Measurements from ENCODE around the gene DUSP1. TPM values are rescaled to one million over a fixed set of nuclear protein-coding genes. Genes with fewer than 3 reads are reported as not detected.

Gene DUSP1
- total RNA-seq, 1 experiment from 2014 or later = 36.6 TPM

GRCh38 chr5:172730981-172731679 is 39.9 kb downstream of the DUSP1 start:
- peak; percentile 30 for DNase-seq (ENCODE audit: low spot score)
- in situ Hi-C loops (cut with HindIII; ENCODE audit: low sequenced_read_pairs) = no loop called here

DNA sequence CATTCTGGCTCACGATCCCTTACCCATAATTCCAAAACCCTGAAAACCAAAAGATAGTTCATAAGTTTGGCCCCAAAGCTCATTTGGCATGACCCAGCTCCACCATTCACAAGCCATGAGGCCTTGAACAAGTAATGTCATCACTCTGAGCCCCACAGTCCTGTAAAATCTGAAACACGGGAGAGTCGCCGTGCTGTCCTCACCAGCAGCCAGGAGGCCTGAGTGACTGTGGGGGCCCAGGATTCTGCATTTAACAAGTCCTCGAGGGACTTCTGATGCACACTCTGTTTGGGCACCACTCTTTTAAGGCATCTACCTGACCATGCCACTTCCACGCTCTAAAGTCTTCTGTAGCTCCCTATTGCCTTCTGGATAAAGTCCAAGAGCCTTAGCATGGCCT is 40.8 kb downstream of the DUSP1 start:
- DNase-seq (ENCODE audit: low spot score) = no peak
- in situ Hi-C loops (cut with HindIII; ENCODE audit: low sequenced_read_pairs) = no loop called here

DNA sequence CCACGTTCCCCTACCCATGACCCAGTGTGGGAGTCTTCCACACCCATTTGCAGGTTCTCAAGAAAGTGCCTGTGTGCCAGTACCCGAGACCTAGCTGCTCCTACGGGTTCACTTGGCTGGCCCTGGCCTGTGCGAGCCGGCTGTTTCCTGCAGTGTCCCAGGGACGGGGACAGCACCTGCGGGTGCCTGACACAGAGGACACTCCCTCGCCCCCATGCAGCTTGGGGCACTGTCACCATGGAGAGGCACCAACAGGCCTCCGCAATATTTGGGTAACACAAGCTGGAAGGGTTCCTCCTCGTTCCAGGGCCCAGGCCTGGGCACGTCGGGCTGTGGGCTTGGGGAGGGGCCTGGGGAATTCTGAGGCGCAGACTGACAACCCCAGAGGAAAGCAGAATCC is 41.4 kb downstream of the DUSP1 start:
- in situ Hi-C loops (cut with HindIII; ENCODE audit: low sequenced_read_pairs) = no loop called here
- DNase-seq (ENCODE audit: low spot score) = no peak

GRCh38 chr5:172728481-172729241 is 42.3 kb downstream of the DUSP1 start:
- in situ Hi-C loops (cut with HindIII; ENCODE audit: low sequenced_read_pairs) = no loop called here
- no peak for DNase-seq (ENCODE audit: low spot score)

DNA sequence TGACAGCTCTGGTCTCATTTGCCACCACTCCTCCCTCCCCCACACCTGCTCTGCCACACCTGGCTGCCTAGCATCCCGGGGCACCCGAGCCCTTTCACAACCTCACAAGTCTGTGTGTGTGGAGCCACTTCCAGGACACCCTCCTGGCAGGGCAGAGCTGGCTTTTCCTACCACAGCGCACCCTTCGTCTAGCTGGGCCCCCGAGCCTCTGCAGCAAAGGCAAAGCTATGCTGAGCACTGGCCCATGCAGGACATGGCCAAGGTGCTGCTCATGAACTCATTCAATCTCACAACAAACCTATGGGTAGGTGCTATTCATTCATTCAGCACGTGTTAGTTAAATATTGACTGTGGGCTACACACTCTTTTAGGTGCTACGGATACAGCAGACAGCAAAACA is 43.4 kb downstream of the DUSP1 start:
- in situ Hi-C loops (cut with HindIII; ENCODE audit: low sequenced_read_pairs) = no loop called here
- no peak for DNase-seq (ENCODE audit: low spot score)

- DNase-seq (ENCODE audit: low spot score) = no peak
- in situ Hi-C loops (cut with HindIII; ENCODE audit: low sequenced_read_pairs) = no loop called here
Observed at GRCh38 chr5:172726966-172727365, 44.0 kb downstream of the DUSP1 start.

GRCh38 chr5:172725785-172726184 is 45.2 kb downstream of the DUSP1 start:
- in situ Hi-C loops (cut with HindIII; ENCODE audit: low sequenced_read_pairs) = no loop called here
- DNase-seq (ENCODE audit: low spot score) = no peak

DNA sequence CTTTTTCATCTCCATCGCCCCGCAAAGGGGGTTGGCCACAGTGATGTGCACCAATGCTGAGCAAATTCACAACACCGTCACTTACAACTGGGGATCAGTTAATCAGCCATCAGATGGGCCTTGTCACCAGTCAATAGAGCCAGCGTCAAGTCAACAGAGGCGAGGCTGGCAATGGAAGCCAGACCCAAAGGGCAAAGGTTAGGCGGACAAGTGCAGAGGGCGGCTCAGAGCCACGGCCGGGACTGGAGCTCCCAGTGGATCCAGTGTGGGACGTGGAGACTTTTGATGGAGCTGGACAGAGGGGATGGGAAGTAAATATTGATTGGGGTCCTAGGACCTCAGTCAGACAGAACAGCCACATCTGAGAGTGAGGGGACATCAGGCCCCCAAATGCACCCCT is 45.7 kb downstream of the DUSP1 start:
- DNase-seq (ENCODE audit: low spot score) = no peak

GRCh38 chr5:172724242-172725183 is 46.5 kb downstream of the DUSP1 start:
- DNase-seq (ENCODE audit: low spot score) = no peak
- in situ Hi-C loops (cut with HindIII; ENCODE audit: low sequenced_read_pairs) = no loop called here

More for the DNA sequence above, 45.7 kb downstream of the DUSP1 start:
- in situ Hi-C loops (cut with HindIII; ENCODE audit: low sequenced_read_pairs) = no loop called here

GRCh38 chr5:172723508-172723907 is 47.5 kb downstream of the DUSP1 start:
- DNase-seq (ENCODE audit: low spot score) = no peak
- in situ Hi-C loops (cut with HindIII; ENCODE audit: low sequenced_read_pairs) = no loop called here

DNA sequence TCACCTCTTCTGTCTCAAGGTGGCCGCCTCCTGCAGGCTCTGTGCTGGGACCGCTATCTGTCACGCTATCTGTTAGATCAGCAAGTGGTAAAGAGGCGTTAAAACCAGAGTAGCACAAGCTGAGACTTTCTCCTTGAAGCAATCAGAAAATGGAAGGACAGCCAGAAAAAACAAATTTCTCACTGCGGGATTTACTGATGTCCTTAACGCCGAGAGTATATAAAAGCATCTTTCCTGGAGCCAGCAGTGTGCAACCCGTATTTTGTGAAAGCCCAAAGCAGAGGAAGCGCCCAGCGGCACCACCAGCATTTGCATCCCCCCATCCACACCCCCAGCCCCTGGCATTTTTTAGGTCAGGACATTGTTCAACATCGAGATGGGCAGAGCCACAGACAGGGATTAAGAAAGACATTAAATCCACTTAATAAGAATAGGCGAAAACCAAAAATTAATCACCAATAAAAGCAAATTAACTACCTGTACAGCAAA is 48.6 kb downstream of the DUSP1 start:
- in situ Hi-C loops (cut with HindIII; ENCODE audit: low sequenced_read_pairs) = no loop called here
- DNase-seq (ENCODE audit: low spot score) = no peak

DNA sequence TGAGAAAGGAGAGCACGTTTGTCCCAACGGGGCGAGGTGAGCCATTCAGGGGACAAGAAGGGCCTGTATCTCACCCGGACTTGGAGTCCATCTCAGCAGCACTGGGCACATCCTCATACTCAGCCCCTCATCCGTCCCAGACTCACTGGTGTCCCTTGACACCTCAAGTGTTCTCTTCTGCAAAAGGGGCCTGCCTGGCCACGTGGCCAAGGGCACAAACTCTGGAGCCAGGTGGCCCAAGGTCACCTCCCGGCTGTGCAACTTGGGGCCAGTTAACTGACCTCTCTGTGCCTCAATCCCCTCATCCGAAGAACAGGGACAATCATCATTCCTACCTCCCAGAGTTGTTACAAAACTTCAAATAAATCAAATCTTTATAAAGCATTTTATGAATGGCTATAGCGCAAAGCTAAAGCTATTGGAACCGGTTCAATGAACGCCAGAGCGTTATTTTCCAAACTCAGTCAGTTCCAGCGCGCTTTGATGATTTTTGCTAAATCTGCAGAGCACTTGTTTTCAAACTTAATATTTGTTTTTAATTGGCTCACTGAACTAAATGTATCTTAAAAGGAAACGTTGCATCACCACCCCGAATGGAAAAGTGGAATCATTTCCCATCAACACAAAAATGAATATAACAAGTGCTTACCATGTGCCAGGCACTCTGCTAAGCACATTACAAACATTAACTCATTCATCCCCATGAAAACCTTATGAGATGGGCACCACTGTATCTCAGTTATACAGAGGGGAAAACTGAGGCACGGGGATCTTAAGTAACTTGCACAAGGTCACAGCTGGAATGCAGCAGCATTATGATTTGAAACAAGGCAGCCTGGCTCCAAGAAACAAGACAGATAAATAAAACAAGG is 49.3 kb downstream of the DUSP1 start:
- no peak for DNase-seq (ENCODE audit: low spot score)
- in situ Hi-C loops (cut with HindIII; ENCODE audit: low sequenced_read_pairs) = no loop called here

DNA sequence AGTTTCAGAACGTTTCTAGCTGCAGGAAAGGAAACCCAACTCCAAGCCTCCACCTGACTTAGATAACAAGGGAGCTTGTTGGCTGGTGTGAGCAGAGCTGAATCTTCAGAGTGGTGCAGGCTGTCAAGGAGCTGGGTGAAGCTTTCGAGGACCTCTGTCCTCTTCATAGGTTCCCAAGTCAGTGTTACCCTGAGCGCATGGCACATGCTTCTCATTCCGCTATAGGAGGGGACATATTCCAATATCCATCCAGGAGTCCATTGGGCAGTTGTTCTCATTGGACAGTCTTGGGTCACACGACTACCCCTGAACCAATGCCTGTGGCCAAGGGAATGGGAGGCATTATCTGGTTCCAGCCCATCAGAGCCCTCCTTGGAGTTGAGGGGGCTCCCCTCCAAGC is 50.3 kb downstream of the DUSP1 start:
- no peak for DNase-seq (ENCODE audit: low spot score)
- in situ Hi-C loops (cut with HindIII; ENCODE audit: low sequenced_read_pairs) = no loop called here

DNA sequence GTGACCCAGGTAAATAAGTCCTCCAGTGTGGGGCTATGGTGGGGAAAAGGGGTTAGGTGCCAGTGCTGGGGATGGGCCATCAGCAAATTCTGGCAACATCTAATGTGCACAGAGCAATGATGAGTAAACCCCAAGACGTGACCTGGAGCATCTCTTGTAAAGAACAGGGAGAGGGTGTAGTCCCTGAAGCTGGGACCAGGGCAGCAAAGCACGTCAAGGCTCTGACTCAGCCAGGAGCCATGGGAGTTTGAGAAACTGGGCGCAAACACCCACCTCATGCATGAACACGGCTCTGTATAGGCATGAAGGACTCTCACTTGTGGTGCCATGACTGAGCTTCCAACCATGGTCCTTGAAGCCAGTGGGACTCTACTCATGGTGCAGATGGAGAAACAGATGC is 51.8 kb downstream of the DUSP1 start:
- in situ Hi-C loops (cut with HindIII; ENCODE audit: low sequenced_read_pairs) = no loop called here
- no peak for DNase-seq (ENCODE audit: low spot score)

- DNase-seq (ENCODE audit: low spot score) = no peak
Observed at GRCh38 chr5:172718527-172719114, 52.4 kb downstream of the DUSP1 start.

More at GRCh38 chr5:172718527-172719114, 52.4 kb downstream of the DUSP1 start:
- in situ Hi-C loops (cut with HindIII; ENCODE audit: low sequenced_read_pairs) = no loop called here

Measured in G401 (cell line).